ENCODE data around the gene LRRC71.

The LRRC71 gene

GRCh38 chr1:156929596-156930238 is 9.3 kb downstream of the LRRC71 start:
- DNase-seq, result no peak

- no peak for DNase-seq
These were observed 10.1 kb downstream of the LRRC71 start for GRCh38 chr1:156930483-156930882.

- DNase-seq, result no peak
These were observed 10.9 kb downstream of the LRRC71 start for GRCh38 chr1:156931211-156931952.

- no peak for DNase-seq
These were observed 11.7 kb downstream of the LRRC71 start for GRCh38 chr1:156931974-156932710.

- no peak for DNase-seq
These were observed 12.7 kb downstream of the LRRC71 start for GRCh38 chr1:156933136-156933535.

GRCh38 chr1:156935505-156936128 is 15.2 kb downstream of the LRRC71 start:
- DNase-seq, result no peak

- no peak for DNase-seq
These were observed 15.8 kb downstream of the LRRC71 start for GRCh38 chr1:156936191-156936590.

- DNase-seq, result no peak
These were observed 16.3 kb downstream of the LRRC71 start for GRCh38 chr1:156936721-156937220.

GRCh38 chr1:156937883-156938282 is 17.5 kb downstream of the LRRC71 start:
- no peak for DNase-seq

GRCh38 chr1:156938813-156939212 is 18.4 kb downstream of the LRRC71 start:
- DNase-seq, result no peak

GRCh38 chr1:156939786-156940334 is 19.4 kb downstream of the LRRC71 start:
- DNase-seq, result no peak

GRCh38 chr1:156941675-156942074 is 21.2 kb downstream of the LRRC71 start:
- no peak for DNase-seq

- DNase-seq, result no peak
These were observed 21.7 kb downstream of the LRRC71 start for GRCh38 chr1:156942176-156942575.

- DNase-seq, result no peak
These were observed 22.1 kb downstream of the LRRC71 start for GRCh38 chr1:156942576-156942975.

GRCh38 chr1:156943756-156944155 is 23.3 kb downstream of the LRRC71 start:
- no peak for DNase-seq

- no peak for DNase-seq
These were observed 23.8 kb downstream of the LRRC71 start for GRCh38 chr1:156944268-156944667.

GRCh38 chr1:156944848-156945247 is 24.4 kb downstream of the LRRC71 start:
- no peak for DNase-seq

- DNase-seq, result peak; percentile 90
These were observed 25.6 kb downstream of the LRRC71 start for GRCh38 chr1:156945881-156946661.

GRCh38 chr1:156947127-156947526 is 26.7 kb downstream of the LRRC71 start:
- DNase-seq, result no peak

- no peak for DNase-seq
These were observed 27.5 kb downstream of the LRRC71 start for GRCh38 chr1:156947818-156948525.

- DNase-seq, result no peak
These were observed 28.3 kb downstream of the LRRC71 start for GRCh38 chr1:156948708-156949107.

All from NCI-H1694 (cell line).